CD14-positive monocyte (primary cell): Measurements from ENCODE around the gene SLAMF9. TPM values are rescaled to one million over a fixed set of nuclear protein-coding genes. Genes with fewer than 3 reads are reported as not detected.

Source experiments
- DNase-seq, 3 donors: peaks; one replicate each; pipeline ENCODE4 v3.0.0-alpha.2; 2011 to 2022
- H2AFZ ChIP-seq: 2 replicates; pipeline ENCODE4 v1.6.0; 2012; ENCODE audit warnings: mild to moderate bottlenecking, low read depth, low read length, inconsistent platforms; ENCODE audit not compliant: insufficient read depth, poor library complexity, severe bottlenecking
- H3K27ac ChIP-seq, 2 donors: 1 replicate in 1 of 2; 2 replicates in 1 of 2; pipeline ENCODE4 v1.5.1; 2012 to 2013; ENCODE audit warnings: low read length in 2 of 2, control low read depth in 1 of 2, inconsistent platforms in 1 of 2, low read depth in 1 of 2, mild to moderate bottlenecking in 1 of 2
- H3K27me3 ChIP-seq, 2 donors: one replicate each; pipeline versions ENCODE4 v1.6.0 to v1.6.1; 2011 to 2013; ENCODE audit warnings: low read length in 2 of 2; ENCODE audit not compliant: control insufficient read depth in 2 of 2, insufficient read depth in 2 of 2
- H3K36me3 ChIP-seq, 2 donors: replicated peaks in 1 of 2; 1 replicate in 1 of 2; 2 replicates in 1 of 2; pipeline versions ENCODE4 v1.5.1 to v1.6.1; 2012 to 2013; ENCODE audit warnings: low read length in 2 of 2, control low read depth in 1 of 2, inconsistent platforms in 1 of 2, mild to moderate bottlenecking in 1 of 2; ENCODE audit not compliant: insufficient read depth in 2 of 2, control insufficient read depth in 1 of 2
- H3K4me1 ChIP-seq, 2 donors: 1 replicate in 1 of 2; 2 replicates in 1 of 2; pipeline versions ENCODE4 v1.5.1 to v1.6.1; 2012 to 2013; ENCODE audit warnings: low read length in 2 of 2, control low read depth in 1 of 2, inconsistent platforms in 1 of 2, mild to moderate bottlenecking in 1 of 2, moderate library complexity in 1 of 2; ENCODE audit not compliant: insufficient read depth in 2 of 2, control insufficient read depth in 1 of 2
- H3K4me2 ChIP-seq: replicated peaks from 2 replicates; pipeline ENCODE3; 2012; ENCODE audit warnings: low read length, moderate library complexity, mild to moderate bottlenecking; ENCODE audit not compliant: poor library complexity, severe bottlenecking; ENCODE audit errors: extremely low read depth
- H3K4me3 ChIP-seq, 3 experiments: fragments of 200-600 bp in 1 of 3; sonication (generic) in 1 of 3; replicated peaks in 1 of 3; 1 replicate in 2 of 3; 2 replicates in 1 of 3; pipeline ENCODE4 v1.5.1; 2011 to 2013; ENCODE audit warnings: low read length in 3 of 3, mild to moderate bottlenecking in 3 of 3, control low read depth in 2 of 3, low read depth in 2 of 3, inconsistent platforms in 1 of 3, moderate library complexity in 1 of 3
- H3K79me2 ChIP-seq: 2 replicates; pipeline ENCODE4 v1.6.0; 2012; ENCODE audit warnings: mild to moderate bottlenecking, control low read depth, inconsistent platforms, low read length, moderate library complexity; ENCODE audit not compliant: insufficient read depth
- H3K9ac ChIP-seq: 2 replicates; pipeline ENCODE4 v1.6.0; 2017; ENCODE audit warnings: low read length, mild to moderate bottlenecking; ENCODE audit not compliant: insufficient read depth, poor library complexity, severe bottlenecking
- H3K9me3 ChIP-seq, 2 donors: replicated peaks in 1 of 2; 1 replicate in 1 of 2; 2 replicates in 1 of 2; pipeline versions ENCODE4 v1.5.1 to v1.6.1; 2012 to 2013; ENCODE audit warnings: low read length in 2 of 2, control low read depth in 1 of 2; ENCODE audit not compliant: control insufficient read depth in 1 of 2, insufficient read depth in 1 of 2
- H4K20me1 ChIP-seq: 2 replicates; pipeline ENCODE4 v1.6.0; 2012; ENCODE audit warnings: mild to moderate bottlenecking, low read length, control low read depth, moderate library complexity; ENCODE audit not compliant: insufficient read depth
- H3K27ac Mint-ChIP-seq, 7 donors: one replicate each; pipeline ENCODE4 v1.8.0; 2020; ENCODE audit warnings: mild to moderate bottlenecking in 7 of 7, mixed read lengths in 7 of 7, moderate library complexity in 6 of 7, inconsistent platforms in 2 of 7
- H3K27me3 Mint-ChIP-seq, 3 donors: one replicate each; pipeline ENCODE4 v1.8.0; 2021 to 2022; ENCODE audit warnings: low read depth in 3 of 3, mild to moderate bottlenecking in 3 of 3, mixed read lengths in 3 of 3, moderate library complexity in 3 of 3, inconsistent platforms in 1 of 3
- H3K36me3 Mint-ChIP-seq, 2 donors: one replicate each; pipeline ENCODE4 v1.8.0; 2020; ENCODE audit warnings: mixed read lengths in 2 of 2, inconsistent platforms in 1 of 2, mild to moderate bottlenecking in 1 of 2
- H3K4me1 Mint-ChIP-seq: one replicate; pipeline ENCODE4 v1.8.0; 2020; ENCODE audit warnings: mild to moderate bottlenecking, mixed read lengths
- H3K4me3 Mint-ChIP-seq, 2 donors: one replicate each; pipeline ENCODE4 v1.8.0; 2020; ENCODE audit warnings: mild to moderate bottlenecking in 2 of 2, mixed read lengths in 2 of 2, moderate library complexity in 1 of 2
- H3K9me3 Mint-ChIP-seq, 7 donors: one replicate each; pipeline ENCODE4 v1.8.0; 2020 to 2022; ENCODE audit warnings: mixed read lengths in 7 of 7, mild to moderate bottlenecking in 6 of 7, moderate library complexity in 6 of 7, inconsistent platforms in 2 of 7
- WGBS: methylation state at CpG from one replicate; pipeline ENCODE4 v1.1.5; 2013; ENCODE audit warnings: missing lambda C conversion rate; ENCODE audit not compliant: insufficient coverage; 5-methylcytosine and 5-hydroxymethylcytosine counted together
- intact Hi-C, 2 donors: fragments of 100-400 bp; cut with micrococcal nuclease; formaldehyde crosslinking; loops; one replicate each; pipeline versions ENCODE4 v1.15.0 to v1.15.1; 2023
- polyA plus RNA-seq, 3 donors: library from polyadenylated mRNA; depleted of rRNA in 1 of 3; unstranded in 2 of 3; stranded (reverse) in 1 of 3; fragments of 300-500 nt in 2 of 3; fragments of >200 nt in 1 of 3; fragmentation: Illumina TruSeq in 2 of 3; gene quantifications; 1 replicate in 2 of 3; 2 replicates in 1 of 3; pipeline ENCODE4 v1.2.3, GENCODE V29; 2012 to 2021
- TF ChIP-seq, protein P1 (sequence below): fragments of 200-600 bp; IDR thresholded peaks from one replicate; pipeline ENCODE4 v1.8.0; 2022; ENCODE audit warnings: antibody characterized with exemption, mild to moderate bottlenecking

SLAMF9 gene
- polyA plus RNA-seq, 3 donors, result 0.17 TPM; not detected in 2

DNA sequence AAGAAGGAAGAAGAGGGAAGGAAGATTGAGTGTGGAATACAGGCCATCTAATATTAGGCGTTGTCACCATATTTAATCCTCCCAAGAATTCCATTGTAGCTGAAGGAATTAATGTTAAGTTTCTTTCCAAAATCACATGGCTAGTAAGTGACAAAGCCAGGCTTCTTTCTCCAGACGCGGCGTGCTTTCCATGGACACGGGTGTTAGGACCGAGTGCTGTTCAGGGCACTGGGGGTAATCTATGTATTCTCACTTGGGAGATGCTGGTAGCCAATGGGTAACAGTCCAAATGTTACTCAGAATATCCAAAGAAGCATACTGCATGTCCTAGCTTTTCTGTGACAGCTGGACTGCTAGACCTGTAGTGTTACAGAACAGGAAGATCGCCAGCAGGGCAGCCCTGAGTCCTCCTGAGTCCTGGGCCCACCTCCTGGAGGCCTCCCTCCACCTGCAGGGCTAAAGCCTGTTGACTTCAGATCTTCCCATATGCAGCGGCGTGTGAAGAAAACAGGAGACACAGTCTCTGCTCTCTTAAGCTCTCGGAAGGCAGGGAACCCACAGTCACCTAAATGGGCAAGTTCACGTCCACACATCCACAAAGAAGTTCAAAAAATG, 13.9 kb downstream of the SLAMF9 start:
- peaks cover 63% of the 10 kb centered on the region for H3K79me2 ChIP-seq
- WGBS, result 100% methylated on average over 3 of the region's 11 CpGs
- no peak for DNase-seq

DNA sequence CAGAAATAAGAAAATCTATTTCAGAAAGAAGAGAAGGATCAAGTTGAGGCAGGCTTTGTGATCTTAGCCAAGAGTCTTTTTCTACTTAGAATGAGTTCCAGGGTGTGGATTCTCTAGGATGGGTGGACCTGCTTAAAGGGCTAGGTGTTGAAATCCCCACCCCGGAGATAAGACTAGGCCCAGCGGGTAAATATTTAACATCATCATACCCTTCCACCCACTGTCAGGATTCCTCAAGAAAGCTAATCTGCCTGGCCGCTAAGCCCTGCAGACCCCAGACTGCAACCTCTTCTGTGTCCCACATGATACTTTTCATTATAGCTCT, 14.4 kb downstream of the SLAMF9 start:
- Histone ChIP-seq H3K9me3 (no peaks in the 10 kb centered on the region), H3K4me2 (no peak overlapping the region), H3K4me3 (no peak overlapping the region), H3K27ac (no peak overlapping the region), H4K20me1 (no peaks in the 10 kb centered on the region), H2AFZ (no peak overlapping the region), H3K4me1 (peaks cover 44 to 57% of the 10 kb centered on the region in 2 donors), H3K9ac (no peak overlapping the region), H3K79me2 (peaks cover 63% of the 10 kb centered on the region), H3K36me3 (no peaks in the 10 kb centered on the region), H3K27me3 (peaks cover under 1 to 4% of the 10 kb centered on the region in 2 donors)
- TF ChIP-seq, protein P1, sequence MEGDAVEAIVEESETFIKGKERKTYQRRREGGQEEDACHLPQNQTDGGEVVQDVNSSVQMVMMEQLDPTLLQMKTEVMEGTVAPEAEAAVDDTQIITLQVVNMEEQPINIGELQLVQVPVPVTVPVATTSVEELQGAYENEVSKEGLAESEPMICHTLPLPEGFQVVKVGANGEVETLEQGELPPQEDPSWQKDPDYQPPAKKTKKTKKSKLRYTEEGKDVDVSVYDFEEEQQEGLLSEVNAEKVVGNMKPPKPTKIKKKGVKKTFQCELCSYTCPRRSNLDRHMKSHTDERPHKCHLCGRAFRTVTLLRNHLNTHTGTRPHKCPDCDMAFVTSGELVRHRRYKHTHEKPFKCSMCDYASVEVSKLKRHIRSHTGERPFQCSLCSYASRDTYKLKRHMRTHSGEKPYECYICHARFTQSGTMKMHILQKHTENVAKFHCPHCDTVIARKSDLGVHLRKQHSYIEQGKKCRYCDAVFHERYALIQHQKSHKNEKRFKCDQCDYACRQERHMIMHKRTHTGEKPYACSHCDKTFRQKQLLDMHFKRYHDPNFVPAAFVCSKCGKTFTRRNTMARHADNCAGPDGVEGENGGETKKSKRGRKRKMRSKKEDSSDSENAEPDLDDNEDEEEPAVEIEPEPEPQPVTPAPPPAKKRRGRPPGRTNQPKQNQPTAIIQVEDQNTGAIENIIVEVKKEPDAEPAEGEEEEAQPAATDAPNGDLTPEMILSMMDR, result no peak
- no peak overlapping the region for H3K4me3 Mint-ChIP-seq
- H3K27me3 Mint-ChIP-seq, result peaks cover 4 to 13% (median 11%) of the 10 kb centered on the region in 3 donors
- WGBS, result no CpG with 5 or more reads among the region's 3 CpGs
- H3K27ac Mint-ChIP-seq, result peak overlapping the region in 1 of 7 donors; percentile 28
- intact Hi-C loops, result loop anchor here (2.0 to 10.0 kb wide), 3 partner anchors 61 to 155 kb away; partner anchors contain the start of gene IGSF8 (in 1 of the 2)
- DNase-seq, result no peak
- H3K9me3 Mint-ChIP-seq, result peaks cover 0 to 1% (median 0%) of the 10 kb centered on the region in 7 donors
- H3K36me3 Mint-ChIP-seq, result peaks cover 0 to 3% of the 10 kb centered on the region in 2 donors
- peaks cover 73% of the 10 kb centered on the region for H3K4me1 Mint-ChIP-seq

More for the DNA sequence above, 13.9 kb downstream of the SLAMF9 start:
- no peaks in the 10 kb centered on the region for H4K20me1 ChIP-seq
- H3K36me3 ChIP-seq, result no peaks in the 10 kb centered on the region
- Mint-ChIP-seq H3K27ac (peak overlapping the region in 2 of 7 donors; percentile 28 to 51), H3K9me3 (peaks cover 0 to 5% (median 0%) of the 10 kb centered on the region in 7 donors), H3K36me3 (peaks cover 0 to 6% of the 10 kb centered on the region in 2 donors), H3K4me3 (no peak overlapping the region), H3K27me3 (peaks cover 8 to 18% (median 16%) of the 10 kb centered on the region in 3 donors), H3K4me1 (peaks cover 78% of the 10 kb centered on the region)
- no peak overlapping the region for H2AFZ ChIP-seq
- peaks cover 49 to 62% of the 10 kb centered on the region in 2 donors for H3K4me1 ChIP-seq
- H3K4me3 ChIP-seq, result no peak overlapping the region
- no peak overlapping the region for H3K4me2 ChIP-seq
- no peaks in the 10 kb centered on the region for H3K9me3 ChIP-seq
- no peak overlapping the region for H3K9ac ChIP-seq
- peaks cover 4 to 9% of the 10 kb centered on the region in 2 donors for H3K27me3 ChIP-seq
- H3K27ac ChIP-seq, result peak overlapping the region in 1 of 2 donors; percentile 14
- intact Hi-C loops, result no loop called here
- TF ChIP-seq, protein P1, result no peak
